ENCODE measurements around the gene HTT.

- TF ChIP-seq CTCF (IDR thresholded peaks at IDR 0.05; ENCODE audit: insufficient read depth, low read depth, low read length) (no peak), EZH2 (IDR thresholded peaks at IDR 0.05; ENCODE audit: insufficient read depth, low read length) (no peak)
Measured at GRCh38 chr4:3184725-3185124, 110.2 kb downstream of the HTT start.

Measured in astrocyte (in vitro differentiated cells and primary cell).